GM21367 (cell line): ENCODE results near the gene KRTAP12-3.
"Not testable (repeated sequence)": the region's sequence is repeated elsewhere in the genome, so short reads cannot be mapped to it uniquely, and the experiment has no call there.

Experiments used
- ATAC-seq: cut with Tn5 transposase; IDR thresholded peaks from one replicate; pipeline ENCODE4 v1.9.1; 2021; ENCODE audit not compliant: unreplicated experiment

KRTAP12-3 gene

GRCh38 chr21:44650265-44650972 lies 7.3 kb upstream of the KRTAP12-3 start:
- ATAC-seq: no peak

DNA sequence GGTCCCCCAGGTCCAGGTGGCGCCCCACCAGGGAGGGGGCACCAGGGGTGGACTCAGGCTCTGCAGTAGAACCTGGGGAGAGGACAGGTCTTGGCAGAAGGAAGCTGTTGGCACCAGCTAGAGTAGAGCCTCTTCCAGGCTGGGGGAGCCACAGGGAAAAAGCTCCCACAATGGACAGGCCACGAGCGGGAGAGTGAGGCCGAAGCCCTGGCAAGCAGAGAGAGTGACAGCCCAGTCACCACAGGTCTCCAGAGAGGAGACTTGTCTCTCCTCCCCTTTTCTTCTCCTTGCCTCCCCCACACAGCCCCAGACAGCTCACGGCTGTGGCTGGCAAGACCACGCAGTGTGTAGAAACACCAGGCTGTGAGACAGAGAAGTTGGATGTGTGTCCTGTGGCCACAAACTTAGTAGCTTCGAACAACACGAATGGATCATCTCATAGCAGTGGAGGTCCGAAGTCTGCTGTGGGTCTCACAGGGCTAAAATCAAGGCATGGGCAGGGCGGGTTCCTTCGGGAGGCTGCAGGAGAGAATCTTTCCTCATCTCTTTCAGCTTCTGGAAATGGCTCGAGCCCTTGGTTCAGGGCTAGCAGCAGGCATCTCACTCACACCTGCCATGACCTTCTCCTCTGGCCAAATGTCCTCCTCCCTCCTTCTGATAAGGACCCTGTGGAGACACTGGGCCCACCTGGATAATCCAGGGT lies 6.6 kb upstream of the KRTAP12-3 start:
- ATAC-seq: no peak

DNA sequence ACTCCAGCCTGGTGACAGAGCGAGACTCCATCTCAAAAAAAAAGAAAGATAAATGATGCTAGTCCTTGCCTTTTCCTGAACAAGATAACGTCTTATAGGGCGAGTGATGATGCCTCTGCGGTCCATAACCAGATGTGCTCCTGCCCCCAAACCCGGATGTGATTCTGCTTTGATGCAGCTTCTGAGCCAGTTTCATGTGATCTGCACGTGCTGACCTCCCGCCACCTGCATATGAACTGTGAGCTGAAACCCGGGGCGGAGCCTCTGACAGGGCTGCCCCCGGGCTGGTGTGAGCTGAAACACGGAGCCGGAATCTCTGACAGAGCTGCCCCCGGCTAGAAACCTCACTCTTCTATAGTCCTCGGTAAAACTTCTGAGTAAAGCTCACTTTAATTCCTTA lies 4.6 kb upstream of the KRTAP12-3 start:
- no peak for ATAC-seq

DNA sequence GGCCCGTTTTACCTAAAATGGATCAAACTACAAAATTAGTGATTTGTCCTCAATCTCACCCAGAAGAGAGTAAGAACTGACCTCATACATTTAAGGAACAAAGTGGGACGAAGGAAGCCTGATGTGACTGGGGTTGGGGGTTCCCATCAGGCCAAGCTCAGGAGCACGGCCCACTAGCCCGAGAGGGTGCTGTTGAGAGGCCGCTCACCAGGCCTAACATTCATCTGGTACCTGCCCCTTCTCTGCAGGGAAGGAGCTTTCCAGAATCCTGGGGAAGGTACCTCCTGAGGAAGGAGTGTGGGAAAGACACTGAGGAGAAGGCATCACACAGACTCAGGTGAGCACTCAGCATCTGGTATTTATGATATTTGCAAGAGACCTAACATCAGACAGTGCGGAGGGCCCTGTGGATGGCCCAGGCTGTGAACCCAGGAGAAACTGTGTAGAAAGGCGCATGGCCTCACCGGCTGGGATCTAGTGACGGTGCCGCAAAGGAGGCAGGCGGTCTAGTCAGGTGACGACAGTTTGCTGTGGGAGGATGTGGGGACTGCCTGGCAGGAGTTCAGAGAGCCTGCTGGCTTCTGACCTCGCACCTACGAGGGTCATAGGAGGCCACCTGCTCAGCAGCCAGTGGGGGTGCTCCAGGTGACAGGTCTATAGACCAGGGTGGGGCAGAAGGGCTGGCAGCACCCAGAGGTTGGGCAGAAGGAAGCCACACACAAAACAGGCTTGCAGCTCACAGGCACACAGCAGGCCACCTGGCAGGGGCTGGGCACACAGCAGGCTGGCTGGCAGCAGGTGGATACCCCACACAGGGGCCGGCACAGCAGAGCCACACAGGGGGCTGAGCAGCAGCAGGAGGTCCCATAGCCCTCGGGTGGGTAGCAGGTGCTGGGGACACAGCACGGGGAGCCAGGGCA lies 3.8 kb upstream of the KRTAP12-3 start:
- ATAC-seq: no peak

- ATAC-seq: no peak
Measured at GRCh38 chr21:44654576-44655175, 3.1 kb upstream of the KRTAP12-3 start, which contains the start of gene KRTAP12-4. TSS of gene KRTAP12-4 (minus strand) at chr21:44654659. CDS start at chr21:44654614, 45 bp downstream.

GRCh38 chr21:44656868-44657267 lies 864 bp upstream of the KRTAP12-3 start:
- ATAC-seq: no peak

DNA sequence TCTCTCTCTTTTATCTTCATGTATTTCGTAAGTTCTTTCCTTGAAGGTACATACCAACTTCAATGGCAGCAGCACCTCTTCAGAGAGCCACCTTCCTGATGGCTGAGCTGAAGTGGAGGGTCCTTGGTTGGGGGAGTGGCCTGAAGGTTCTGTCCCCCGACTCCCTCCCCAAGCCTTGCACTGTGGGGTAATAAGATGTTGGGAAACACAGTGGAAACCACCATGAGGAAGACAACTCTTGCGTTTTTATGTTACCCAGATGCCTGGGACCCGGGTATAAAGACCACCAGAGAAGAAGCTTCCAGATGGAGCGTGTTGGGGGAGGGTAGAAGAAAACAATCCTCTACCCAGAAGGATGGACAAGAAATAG lies 794 bp downstream of the KRTAP12-3 start:
- no peak for ATAC-seq

- ATAC-seq: no peak
Measured at GRCh38 chr21:44658913-44659595, 1.3 kb downstream of the KRTAP12-3 start.

DNA sequence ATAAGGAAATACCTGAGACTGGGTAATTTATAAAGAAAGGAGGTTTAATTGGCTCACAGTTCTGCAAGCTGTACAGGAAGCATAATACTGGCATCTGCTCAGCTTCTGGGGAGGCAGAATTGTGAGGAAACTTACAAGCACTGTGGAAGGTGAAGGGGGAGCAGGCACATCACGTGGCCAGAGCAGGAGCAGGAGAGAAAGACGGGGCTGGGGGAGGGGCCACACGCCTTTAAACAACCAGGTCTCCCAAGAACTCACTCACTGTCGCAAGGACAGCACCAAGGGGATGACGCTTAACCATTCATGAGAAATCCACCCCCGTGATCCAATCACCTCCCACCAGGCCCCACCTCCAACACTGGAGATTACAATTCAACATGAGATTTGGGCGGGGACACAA lies 3.8 kb downstream of the KRTAP12-3 start:
- ATAC-seq: not testable (repeated sequence)

DNA sequence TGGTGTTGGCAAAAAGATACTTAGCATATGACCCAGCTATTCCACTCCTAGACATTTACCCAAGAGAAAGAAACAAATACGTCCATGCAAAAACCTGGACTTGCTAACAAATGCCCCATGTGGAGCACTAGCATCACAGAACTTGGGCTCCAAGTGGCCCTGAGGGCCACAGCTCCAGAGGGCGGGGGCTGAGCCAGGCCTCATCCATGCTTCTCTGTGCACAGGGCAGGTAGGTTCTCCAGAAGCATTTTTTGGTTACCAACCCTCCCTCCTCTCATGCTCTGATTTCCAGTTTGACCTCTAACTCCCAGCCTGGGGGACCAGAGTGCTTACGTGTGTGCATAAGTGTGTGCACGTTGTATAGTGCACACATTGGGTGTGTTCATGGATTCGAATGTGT lies 7.0 kb downstream of the KRTAP12-3 start:
- no peak for ATAC-seq

- no peak for ATAC-seq
Measured at GRCh38 chr21:44666401-44667320, 8.9 kb downstream of the KRTAP12-3 start, which contains the start of gene KRTAP12-2. TSS of gene KRTAP12-2 (minus strand) at chr21:44666927. CDS start at chr21:44666886, 41 bp downstream.

GRCh38 chr21:44667612-44668011 lies 9.9 kb downstream of the KRTAP12-3 start:
- no peak for ATAC-seq

- no peak for ATAC-seq
Measured at GRCh38 chr21:44670642-44671432, 13.1 kb downstream of the KRTAP12-3 start.

DNA sequence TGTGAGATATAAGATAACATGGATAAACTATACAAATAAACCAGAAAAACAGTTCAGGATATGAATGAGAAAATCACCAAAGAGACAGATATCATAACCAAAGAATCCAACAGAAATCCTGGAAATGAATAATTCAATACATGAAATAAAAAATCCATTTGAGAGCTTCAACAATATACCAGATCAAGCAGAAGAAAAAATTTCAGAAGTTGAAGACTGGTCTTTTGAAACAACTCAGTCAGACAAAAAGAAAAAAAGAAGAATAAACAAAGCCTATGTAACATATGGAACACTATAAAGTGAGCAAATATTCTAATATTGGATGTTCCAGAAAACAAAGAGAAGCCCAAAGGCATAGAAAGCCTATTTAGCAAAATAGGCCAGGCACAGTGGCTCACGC lies 14.2 kb downstream of the KRTAP12-3 start:
- no peak for ATAC-seq

GRCh38 chr21:44677881-44678280 lies 20.1 kb downstream of the KRTAP12-3 start:
- no peak for ATAC-seq

- ATAC-seq: no peak
Measured at GRCh38 chr21:44681152-44681551, 23.4 kb downstream of the KRTAP12-3 start.

DNA sequence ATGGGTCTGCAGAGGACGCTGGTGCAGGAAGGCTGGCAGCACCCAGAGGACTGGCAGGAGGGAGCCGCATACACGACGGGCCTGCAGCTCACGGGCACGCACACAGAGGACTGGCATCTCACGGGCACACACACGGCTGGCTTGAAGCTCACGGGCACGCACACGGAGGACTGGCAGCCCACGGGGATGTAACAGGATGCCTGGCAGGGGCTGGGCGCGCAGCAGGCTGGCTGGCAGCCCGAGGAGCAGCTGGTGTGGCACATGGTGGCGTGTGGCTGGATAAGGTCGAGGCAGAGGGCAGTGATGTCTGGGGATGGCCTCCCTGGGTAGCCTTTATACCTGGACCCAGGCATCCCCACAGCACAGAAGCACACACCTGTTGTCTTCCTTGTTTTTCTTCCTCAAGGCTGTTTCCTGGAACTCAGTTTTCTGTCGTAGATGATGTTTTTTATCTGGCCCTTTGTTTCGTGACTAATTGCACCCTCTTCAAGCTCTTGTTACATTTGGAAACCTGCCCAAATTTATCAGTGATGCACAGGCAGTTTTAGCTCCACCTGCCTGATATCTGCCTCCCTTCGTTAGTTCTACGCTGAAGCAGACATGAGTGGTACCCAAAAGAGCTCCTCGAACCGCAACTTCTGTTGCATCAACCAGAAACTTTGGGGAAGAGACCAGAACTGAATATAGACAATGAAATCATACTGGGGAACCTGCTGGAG lies 24.3 kb downstream of the KRTAP12-3 start, which contains the start of gene KRTAP12-1:
Gene KRTAP12-1, minus strand, starts transcription at position 303 of the 719 bp plus-strand sequence. Its CDS starts 40 bp downstream, at position 263.
- no peak for ATAC-seq
